NCI-H1048 (cell line): Measurements from ENCODE around the gene ADCY10.

Experiments used
- DNase-seq: peaks from one replicate; lab custom pipeline; 2025; lab: John Stamatoyannopoulos, UW

The ADCY10 gene

GRCh38 chr1:167776151-167776550, 137.8 kb downstream of the ADCY10 start:
- DNase-seq, result no peak

GRCh38 chr1:167775178-167775577, 138.8 kb downstream of the ADCY10 start:
- DNase-seq, result no peak

- DNase-seq, result no peak
These were observed 139.2 kb downstream of the ADCY10 start for GRCh38 chr1:167774710-167775109.

- no peak for DNase-seq
These were observed 140.4 kb downstream of the ADCY10 start for GRCh38 chr1:167773516-167773915.

GRCh38 chr1:167772436-167772835, 141.5 kb downstream of the ADCY10 start:
- DNase-seq, result no peak

DNA sequence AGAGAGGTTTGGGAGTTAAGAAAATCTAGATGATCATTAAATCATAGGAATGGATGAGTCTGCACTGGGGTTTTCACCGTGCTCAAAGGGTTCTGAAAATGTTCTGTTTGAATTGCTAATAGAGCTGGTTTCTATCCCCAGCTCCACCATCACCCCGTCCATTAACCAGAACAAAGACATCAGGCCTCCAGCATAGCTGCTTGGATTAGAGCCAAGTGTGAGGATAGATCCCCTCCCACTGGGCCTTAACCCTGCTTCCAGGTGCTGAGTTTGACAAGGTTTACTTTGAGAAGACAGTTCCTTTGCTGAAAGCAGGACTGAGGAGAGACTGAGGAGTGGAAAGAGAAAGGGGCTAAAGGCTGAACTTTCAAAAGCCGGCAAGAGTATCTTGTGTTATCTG, 143.8 kb downstream of the ADCY10 start:
- no peak for DNase-seq

DNA sequence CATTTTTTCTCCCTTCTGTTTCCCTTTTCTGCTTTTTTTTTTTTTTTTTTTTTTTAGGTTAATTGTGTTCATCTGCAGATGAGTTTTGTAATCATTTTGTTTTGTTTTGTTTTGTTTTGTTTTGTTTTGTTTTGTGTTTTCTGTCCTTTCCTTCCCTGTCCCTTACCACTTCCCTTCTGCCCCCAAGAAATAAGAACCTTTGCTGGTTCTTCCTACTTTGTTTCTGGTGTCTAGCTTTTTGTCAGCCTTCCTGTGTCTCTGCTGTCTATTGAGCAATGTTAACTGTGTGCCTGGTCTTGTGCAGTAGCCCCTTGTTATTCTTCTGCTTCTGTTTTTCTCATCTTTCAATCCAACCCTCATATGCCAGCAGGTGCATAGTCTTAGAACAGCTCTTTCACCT, 146.2 kb downstream of the ADCY10 start:
- DNase-seq, result no peak

DNA sequence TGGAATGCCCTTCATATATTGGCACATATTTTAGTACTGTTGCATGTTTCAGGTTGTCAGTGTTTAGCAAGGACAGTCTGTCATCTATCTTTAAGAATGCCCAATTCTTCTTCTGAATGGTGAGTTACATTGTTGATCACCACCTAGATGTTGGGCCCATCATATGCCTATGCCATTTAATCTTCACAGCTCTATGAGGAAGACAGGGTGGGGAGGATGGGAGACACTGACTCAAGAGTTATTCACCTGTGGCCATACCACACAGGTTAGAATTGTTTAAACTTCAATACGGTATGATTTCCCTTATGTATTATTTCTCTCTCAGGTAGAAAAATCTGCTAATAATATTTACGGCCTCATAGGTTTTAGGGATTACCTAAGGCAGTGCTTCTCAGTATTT, 147.4 kb downstream of the ADCY10 start:
- no peak for DNase-seq

GRCh38 chr1:167765496-167765895, 148.4 kb downstream of the ADCY10 start:
- no peak for DNase-seq

- no peak for DNase-seq
These were observed 149.2 kb downstream of the ADCY10 start for GRCh38 chr1:167764458-167765330.

DNA sequence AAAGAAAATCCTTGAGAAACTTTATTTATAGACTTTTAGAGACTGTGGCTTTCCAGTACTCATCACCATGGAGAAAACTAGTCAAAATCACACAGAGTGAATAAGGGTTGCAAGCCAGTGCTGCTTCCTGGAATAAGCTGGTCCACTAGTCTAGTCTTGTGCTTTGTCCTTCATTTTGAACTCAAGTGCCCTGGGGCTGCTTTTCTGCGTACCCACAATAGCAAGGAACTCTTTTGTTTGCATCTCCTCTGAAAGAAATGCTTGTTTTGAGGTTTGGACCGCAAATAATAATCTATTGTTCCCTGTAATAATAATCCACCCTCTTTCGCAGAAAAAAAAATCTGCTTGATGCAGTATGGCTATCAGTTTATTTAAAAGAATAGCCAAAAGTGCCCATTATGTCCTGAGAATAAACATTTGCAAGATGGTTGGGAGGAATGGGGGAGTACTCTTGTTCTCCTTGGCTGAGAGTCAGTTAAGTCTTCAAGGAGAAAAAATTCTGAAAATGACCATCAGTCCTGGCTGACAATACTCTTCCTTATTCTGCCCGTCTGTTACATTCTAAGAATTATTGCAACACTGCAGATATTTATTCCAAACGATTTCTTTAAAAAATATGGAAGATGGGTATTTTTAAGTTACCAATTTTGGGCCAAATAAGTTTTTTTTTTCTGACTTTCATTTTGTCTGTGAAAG, 150.3 kb downstream of the ADCY10 start:
- peak; percentile 33 for DNase-seq

GRCh38 chr1:167762061-167762746, 151.7 kb downstream of the ADCY10 start:
- no peak for DNase-seq

DNA sequence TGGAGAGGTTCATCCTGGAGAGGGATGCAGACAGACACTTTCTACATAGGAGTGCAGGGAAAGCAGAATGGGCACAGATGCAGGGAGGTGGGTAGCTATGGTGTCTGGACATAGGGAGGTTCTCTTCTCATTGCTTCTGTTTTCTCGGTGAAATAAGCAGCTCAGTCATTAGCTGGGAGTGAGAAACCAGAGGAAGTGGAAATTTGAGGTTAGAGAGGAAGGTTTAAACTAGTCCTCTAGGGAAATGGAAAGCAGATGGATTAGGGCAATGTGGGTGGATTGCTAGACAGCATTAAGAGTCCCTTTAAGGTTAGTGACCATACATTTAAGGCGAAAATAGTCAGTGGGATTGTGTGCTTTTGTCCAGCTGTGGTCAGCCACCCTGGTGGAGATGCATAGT, 152.5 kb downstream of the ADCY10 start:
- DNase-seq, result no peak
